HEK293 (cell line): ENCODE results near the gene FILIP1.

Source experiments
- CTCF ChIA-PET: fragments of 350-600 bp; formaldehyde crosslinking; extraction: SDS; loops from one replicate; lab custom pipeline; 2021; ENCODE audit warnings: antibody characterized with exemption; lab: Yijun Ruan, JAX
- POLR2A ChIA-PET: fragments of 300-600 bp; formaldehyde crosslinking; extraction: SDS; loops from one replicate; lab custom pipeline; 2020; ENCODE audit warnings: antibody characterized with exemption, inconsistent platforms; lab: Yijun Ruan, JAX
- H3K27ac ChIP-seq: fragments of 200-500 bp; sonication (Bioruptor generic); 2 replicates; pipeline ENCODE4 v1.5.1; 2014; ENCODE audit warnings: low read depth, low read length, control low read depth, inconsistent platforms; ENCODE audit errors: extremely low read depth
- H3K36me3 ChIP-seq, 2 experiments: fragments of 200-500 bp in 1 of 2; sonication (Bioruptor generic) in 1 of 2; 1 replicate in 1 of 2; 2 replicates in 1 of 2; pipeline ENCODE4 v1.5.1; 2014 to 2017; ENCODE audit warnings: inconsistent platforms in 2 of 2, low read length in 2 of 2; ENCODE audit not compliant: control insufficient read depth in 2 of 2, insufficient read depth in 1 of 2
- H3K4me1 ChIP-seq: fragments of 200-500 bp; sonication (Bioruptor generic); 2 replicates; pipeline ENCODE4 v1.5.1; 2014; ENCODE audit warnings: mild to moderate bottlenecking, low read length, inconsistent platforms; ENCODE audit not compliant: control insufficient read depth, insufficient read depth
- H3K4me3 ChIP-seq: 2 replicates; pipeline ENCODE4 v1.5.1; 2011; ENCODE audit warnings: low read depth, mild to moderate bottlenecking, control low read depth, low read length, moderate library complexity
- H3K9me3 ChIP-seq: fragments of 200-500 bp; sonication (Bioruptor generic); 2 replicates; pipeline ENCODE4 v1.5.1; 2014; ENCODE audit warnings: low read depth, low read length, inconsistent platforms; ENCODE audit not compliant: control insufficient read depth, insufficient read depth
- BCL6B ChIP-seq: fragments of 450-650 bp; formaldehyde crosslinking; IDR thresholded peaks from 2 replicates; pipeline ENCODE4 v1.5.1; 2017; ENCODE audit warnings: missing biosample characterization, missing genetic modification characterization
- MYNN ChIP-seq: fragments of 450-650 bp; formaldehyde crosslinking; IDR thresholded peaks from 2 replicates; pipeline ENCODE4 v1.5.1; 2016; ENCODE audit warnings: missing biosample characterization, missing genetic modification characterization, borderline replicate concordance
- PRDM2 ChIP-seq: fragments of 450-650 bp; formaldehyde crosslinking; IDR thresholded peaks from 2 replicates; pipeline ENCODE4 v1.5.1; 2016; ENCODE audit warnings: missing biosample characterization, missing genetic modification characterization, borderline replicate concordance
- SP3 ChIP-seq: fragments of 450-650 bp; formaldehyde crosslinking; IDR thresholded peaks from 2 replicates; pipeline ENCODE4 v1.5.1; 2016; ENCODE audit warnings: missing biosample characterization, missing genetic modification characterization
- TSHZ1 ChIP-seq: fragments of 450-650 bp; formaldehyde crosslinking; IDR thresholded peaks from 2 replicates; pipeline ENCODE4 v1.5.1; 2016; ENCODE audit warnings: missing biosample characterization, missing genetic modification characterization, borderline replicate concordance
- YY2 ChIP-seq: fragments of 450-650 bp; formaldehyde crosslinking; IDR thresholded peaks from 2 replicates; pipeline ENCODE4 v1.5.1; 2016; ENCODE audit warnings: missing biosample characterization, missing genetic modification characterization
- ZBTB1 ChIP-seq: fragments of 450-650 bp; formaldehyde crosslinking; IDR thresholded peaks from 2 replicates; pipeline ENCODE4 v1.5.1; 2016; ENCODE audit warnings: missing biosample characterization, missing genetic modification characterization
- ZBTB48 ChIP-seq: fragments of 450-650 bp; formaldehyde crosslinking; IDR thresholded peaks from 2 replicates; pipeline ENCODE4 v1.5.1; 2016; ENCODE audit warnings: missing biosample characterization, missing genetic modification characterization
- ZBTB8A ChIP-seq: fragments of 450-650 bp; formaldehyde crosslinking; IDR thresholded peaks from 2 replicates; pipeline ENCODE4 v1.5.1; 2016; ENCODE audit warnings: missing biosample characterization, missing genetic modification characterization
- ZIC2 ChIP-seq: fragments of 450-650 bp; formaldehyde crosslinking; IDR thresholded peaks from 2 replicates; pipeline ENCODE4 v1.5.1; 2016; ENCODE audit warnings: missing biosample characterization, missing genetic modification characterization
- ZNF133 ChIP-seq: fragments of 450-650 bp; formaldehyde crosslinking; IDR thresholded peaks from 2 replicates; pipeline ENCODE4 v1.5.1; 2016; ENCODE audit warnings: missing biosample characterization, missing genetic modification characterization
- ZNF140 ChIP-seq: fragments of 450-650 bp; formaldehyde crosslinking; IDR thresholded peaks from 2 replicates; pipeline ENCODE4 v1.5.1; 2016; ENCODE audit warnings: missing biosample characterization, missing genetic modification characterization
- ZNF184 ChIP-seq: fragments of 450-650 bp; IDR thresholded peaks from 2 replicates; pipeline ENCODE4 v1.5.1; 2018; ENCODE audit warnings: missing biosample characterization, mild to moderate bottlenecking, missing genetic modification characterization
- ZNF488 ChIP-seq: fragments of 450-650 bp; formaldehyde crosslinking; IDR thresholded peaks from 2 replicates; pipeline ENCODE4 v1.5.1; 2016; ENCODE audit warnings: missing biosample characterization, missing genetic modification characterization
- ZNF658 ChIP-seq: fragments of 450-650 bp; formaldehyde crosslinking; IDR thresholded peaks from 2 replicates; pipeline ENCODE4; 2016; ENCODE audit warnings: missing biosample characterization, missing genetic modification characterization
- ZXDB ChIP-seq: fragments of 450-650 bp; formaldehyde crosslinking; IDR thresholded peaks from 2 replicates; pipeline ENCODE4 v1.5.1; 2016; ENCODE audit warnings: missing biosample characterization, missing genetic modification characterization

Gene FILIP1

GRCh38 chr6:75386050-75386770, 107.4 kb downstream of the FILIP1 start (continued):
- no peak for TF ChIP-seq PRDM2 (tag by site-specific recombination)
- TF ChIP-seq YY2 (tag by site-specific recombination): no peak
- TF ChIP-seq ZIC2 (tag by site-specific recombination): no peak
- TF ChIP-seq ZNF184 (tag by site-specific recombination): no peak

- ChIA-PET CTCF (interaction anchor here (0.7 to 1.7 kb wide), 5 partner anchors 14 to 139 kb away, joined by 3 to 9 read pairs (median 4); no protein-coding TSS in a partner anchor), POLR2A (interaction anchor here (0.5 to 0.6 kb wide), 2 partner anchors 22 to 29 kb away, joined by 3 read pairs; no protein-coding TSS in a partner anchor)
- Histone ChIP-seq H3K27ac (no peak overlapping the region), H3K4me3 (no peak overlapping the region), H3K4me1 (peaks cover 12% of the 10 kb centered on the region), H3K9me3 (no peaks in the 10 kb centered on the region), H3K36me3 (no peaks in the 10 kb centered on the region)
- TF ChIP-seq ZBTB48 (tag by site-specific recombination): no peak
- no peak for TF ChIP-seq PRDM2 (tag by site-specific recombination)
- no peak for TF ChIP-seq ZNF133 (tag by site-specific recombination)
- TF ChIP-seq ZNF140 (tag by site-specific recombination): no peak
- TF ChIP-seq ZXDB (tag by site-specific recombination): no peak
- no peak for TF ChIP-seq TSHZ1 (tag by site-specific recombination)
- no peak for TF ChIP-seq SP3
- TF ChIP-seq ZBTB1 (tag by site-specific recombination): no peak
- TF ChIP-seq ZNF488 (tag by site-specific recombination): no peak
- TF ChIP-seq MYNN (tag by site-specific recombination): no peak
- TF ChIP-seq BCL6B (tag by site-specific recombination): no peak
- TF ChIP-seq ZNF658 (tag by site-specific recombination): no peak
- no peak for TF ChIP-seq ZBTB8A (tag by site-specific recombination)
These were observed 109.5 kb downstream of the FILIP1 start for GRCh38 chr6:75384116-75384515.
